Mesendoderm (in vitro differentiated cells): Measurements from ENCODE around the gene ECE1.
A peak's percentile ranks its signal among the peaks of the same experiment; 100 is the strongest.

Source experiments
- DNase-seq: peaks from one replicate; pipeline ENCODE4 v3.0.0; 2013
- H2AK5ac ChIP-seq: 2 replicates; pipeline ENCODE4 v1.6.1; 2013; ENCODE audit warnings: low read length, inconsistent platforms
- H2BK120ac ChIP-seq: 2 replicates; pipeline ENCODE4 v1.6.1; 2013; ENCODE audit warnings: low read depth, mild to moderate bottlenecking, low read length, moderate library complexity, mixed read lengths
- H2BK15ac ChIP-seq: replicated peaks from 2 replicates; pipeline ENCODE4 v1.6.1; 2013; ENCODE audit warnings: low read depth, mild to moderate bottlenecking, moderate library complexity
- H2BK5ac ChIP-seq: 2 replicates; pipeline ENCODE4 v1.6.1; 2013; ENCODE audit warnings: low read length, inconsistent platforms
- H3K18ac ChIP-seq: 2 replicates; pipeline ENCODE4 v1.6.1; 2013; ENCODE audit warnings: mild to moderate bottlenecking, low read length, mixed read lengths
- H3K23ac ChIP-seq: one replicate; pipeline ENCODE4 v1.6.1; 2013; ENCODE audit warnings: low read length
- H3K27ac ChIP-seq: 2 replicates; pipeline ENCODE4 v1.5.1; 2013; ENCODE audit warnings: low read depth, mild to moderate bottlenecking, inconsistent platforms, low read length, moderate library complexity
- H3K27me3 ChIP-seq: 2 replicates; pipeline ENCODE4 v1.6.1; 2013; ENCODE audit warnings: low read length, control low read depth, mild to moderate bottlenecking, inconsistent platforms; ENCODE audit not compliant: insufficient read depth, poor library complexity
- H3K36me3 ChIP-seq: 2 replicates; pipeline ENCODE4 v1.6.1; 2013; ENCODE audit warnings: low read length, inconsistent platforms; ENCODE audit not compliant: control insufficient read depth, insufficient read depth
- H3K4ac ChIP-seq: one replicate; pipeline ENCODE4 v1.6.1; 2013; ENCODE audit warnings: low read depth, mild to moderate bottlenecking, low read length, moderate library complexity
- H3K4me1 ChIP-seq: 2 replicates; pipeline ENCODE4 v1.6.1; 2013; ENCODE audit warnings: low read depth, low read length, inconsistent platforms; ENCODE audit not compliant: control insufficient read depth
- H3K4me2 ChIP-seq: 2 replicates; pipeline ENCODE4 v1.6.1; 2013; ENCODE audit warnings: low read length
- H3K4me3 ChIP-seq: 2 replicates; pipeline ENCODE4 v1.5.1; 2013; ENCODE audit warnings: mild to moderate bottlenecking, low read length
- H3K56ac ChIP-seq: one replicate; pipeline ENCODE4 v1.6.1; 2013; ENCODE audit warnings: low read length
- H3K79me1 ChIP-seq: 2 replicates; pipeline ENCODE4 v1.6.1; 2013; ENCODE audit warnings: low read length, inconsistent platforms
- H3K79me2 ChIP-seq: 2 replicates; pipeline ENCODE4 v1.6.1; 2013; ENCODE audit warnings: mild to moderate bottlenecking, low read length; ENCODE audit not compliant: control insufficient read depth, insufficient read depth
- H3K9ac ChIP-seq: 2 replicates; pipeline ENCODE4 v1.6.1; 2013; ENCODE audit warnings: low read length, inconsistent platforms
- H4K5ac ChIP-seq: one replicate; pipeline ENCODE4 v1.6.1; 2013; ENCODE audit warnings: low read length
- H4K8ac ChIP-seq: one replicate; pipeline ENCODE4 v1.6.1; 2013; ENCODE audit warnings: low read depth, mild to moderate bottlenecking, control low read depth, low read length, moderate library complexity
- WGBS: extraction: QIAGEN DNeasy Blood & Tissue Kit; methylation state at CpG from one replicate; pipeline ENCODE4 v1.1.7; 2013; ENCODE audit warnings: low lambda C conversion rate, missing lambda C conversion rate; ENCODE audit not compliant: insufficient coverage; ENCODE audit errors: extremely low coverage; 5-methylcytosine and 5-hydroxymethylcytosine counted together

Gene ECE1

DNA sequence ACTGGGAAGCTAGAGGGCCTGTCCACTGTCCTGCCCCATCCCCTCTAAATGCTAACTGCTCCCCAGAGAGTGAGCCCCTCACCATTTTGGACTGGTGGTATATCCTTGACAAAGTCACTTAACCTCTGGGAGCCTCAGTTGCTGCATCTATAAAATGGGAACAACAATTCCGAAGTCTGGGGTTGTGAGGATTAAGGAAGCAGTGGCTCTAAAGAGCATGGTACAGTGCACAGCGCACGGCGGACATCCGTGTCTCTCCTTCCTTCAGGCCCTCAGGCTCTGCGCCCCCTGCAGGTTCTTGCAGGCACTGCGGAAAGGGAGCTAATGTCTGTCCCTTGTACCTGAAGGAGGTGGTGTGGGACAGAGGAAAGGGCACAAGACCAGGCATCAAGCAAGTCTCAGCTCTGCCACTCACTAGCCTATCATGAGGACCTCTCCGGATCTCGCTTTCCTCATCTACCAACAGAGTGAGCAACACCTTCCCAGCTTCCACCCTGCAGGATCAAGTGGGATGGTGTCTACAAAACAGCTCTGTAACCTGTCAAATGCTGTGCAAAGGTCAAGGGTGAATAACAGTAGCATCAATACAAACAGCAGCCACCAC is 20.1 kb downstream of the ECE1 start:
- Histone ChIP-seq H4K5ac (no peak overlapping the region), H2AK5ac (no peak overlapping the region), H3K4me3 (no peak overlapping the region), H3K79me1 (no peaks in the 10 kb centered on the region), H3K23ac (no peak overlapping the region), H2BK120ac (no peak overlapping the region), H3K18ac (no peak overlapping the region), H3K56ac (no peak overlapping the region), H3K79me2 (no peaks in the 10 kb centered on the region), H2BK5ac (no peak overlapping the region), H4K8ac (no peak overlapping the region), H3K36me3 (peaks cover 3% of the 10 kb centered on the region), H3K4me2 (no peak overlapping the region), H2BK15ac (no peak overlapping the region), H3K4ac (no peak overlapping the region), H3K9ac (no peak overlapping the region), H3K27me3 (no peaks in the 10 kb centered on the region), H3K4me1 (no peaks in the 10 kb centered on the region), H3K27ac (no peak overlapping the region)
- WGBS, result no CpG with 5 or more reads among the region's 9 CpGs
- DNase-seq, result peak; percentile 92

DNA sequence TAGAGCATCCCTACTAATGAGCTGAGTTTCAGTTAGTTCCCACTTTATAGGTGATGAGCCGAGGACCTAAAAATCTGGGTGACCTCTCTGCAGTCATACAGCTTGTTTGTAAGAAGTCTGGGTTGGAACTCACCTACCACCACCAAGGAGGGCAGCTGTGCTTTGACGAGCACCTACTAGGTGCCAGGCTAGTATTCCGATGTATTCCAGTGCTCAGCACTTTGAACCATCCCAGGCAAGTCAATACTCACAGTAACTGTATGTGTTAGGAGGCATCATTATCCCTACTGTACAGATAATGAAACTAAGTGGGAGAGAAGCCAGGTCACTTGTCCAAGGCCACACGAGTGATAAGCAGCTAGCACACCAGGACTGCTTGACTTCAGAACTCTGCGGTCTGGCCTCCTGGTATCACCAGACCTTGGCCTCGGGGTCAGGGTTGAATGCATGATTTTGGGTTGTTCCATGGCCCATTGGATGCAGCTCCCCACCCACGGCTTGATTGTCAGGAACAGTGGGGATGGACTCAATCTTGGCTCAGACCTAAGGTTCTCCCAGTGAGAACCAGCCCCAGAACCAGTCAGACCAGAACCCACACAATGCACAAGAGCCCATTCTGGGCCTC is 20.7 kb downstream of the ECE1 start:
- Histone ChIP-seq H3K4me2 (no peak overlapping the region), H3K4me3 (no peak overlapping the region), H3K27ac (no peak overlapping the region), H2BK5ac (no peak overlapping the region), H3K4me1 (no peaks in the 10 kb centered on the region), H2BK15ac (no peak overlapping the region), H3K27me3 (no peaks in the 10 kb centered on the region), H3K9ac (no peak overlapping the region), H3K79me2 (no peaks in the 10 kb centered on the region), H3K36me3 (peaks cover 3% of the 10 kb centered on the region), H2AK5ac (no peak overlapping the region), H2BK120ac (no peak overlapping the region), H4K8ac (no peak overlapping the region), H4K5ac (no peak overlapping the region), H3K23ac (no peak overlapping the region), H3K56ac (no peak overlapping the region), H3K79me1 (no peaks in the 10 kb centered on the region), H3K18ac (no peak overlapping the region), H3K4ac (no peak overlapping the region)
- WGBS, result no CpG with 5 or more reads among the region's 7 CpGs
- DNase-seq, result no peak

DNA sequence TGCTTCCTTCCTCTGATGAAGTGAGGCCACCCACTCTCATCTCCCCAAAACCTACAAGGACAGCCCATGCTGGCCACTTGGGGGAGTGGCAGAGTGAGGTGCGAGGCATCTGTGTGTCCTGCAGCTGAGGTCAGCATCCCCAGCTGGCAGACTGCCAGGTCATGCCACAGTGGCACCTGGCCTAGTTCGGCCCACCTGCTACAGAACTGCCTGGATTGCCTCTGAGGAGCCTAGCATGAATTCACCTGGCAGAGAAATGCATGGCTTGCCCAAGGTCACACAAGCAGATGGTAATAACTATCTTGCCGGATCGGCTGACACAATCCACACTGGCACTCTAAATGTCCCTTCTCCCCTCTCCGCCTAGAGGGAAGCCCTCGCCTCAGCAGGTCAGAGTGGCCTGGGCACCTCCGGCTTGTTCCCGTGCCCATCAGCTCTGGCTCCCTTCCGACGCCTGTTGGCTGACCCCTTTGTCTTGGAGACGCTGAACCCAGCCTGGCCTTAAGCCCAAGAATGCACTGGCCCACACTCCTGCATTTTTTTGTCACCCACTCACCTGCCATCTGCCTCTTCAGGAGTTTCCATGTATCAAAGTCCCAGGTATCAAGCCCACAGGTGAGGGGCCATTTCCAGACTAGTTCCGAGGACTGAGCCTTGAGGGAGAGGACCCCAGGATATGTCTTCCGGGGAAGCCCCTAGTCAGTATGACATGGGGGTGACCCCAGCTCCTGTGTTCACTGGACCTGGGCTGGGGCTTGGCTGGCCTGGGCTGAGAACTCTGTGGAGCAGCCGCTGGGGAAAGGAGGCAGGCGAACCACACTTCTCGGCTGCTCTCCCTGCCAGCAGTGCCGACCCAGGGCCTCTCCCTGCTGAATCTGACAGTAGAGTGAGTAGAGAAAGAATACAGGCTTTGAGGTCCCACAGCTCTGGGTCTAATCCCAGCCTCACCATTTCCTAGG is 21.7 kb downstream of the ECE1 start:
- Histone ChIP-seq H3K18ac (no peak overlapping the region), H3K4me3 (no peak overlapping the region), H3K4me1 (no peaks in the 10 kb centered on the region), H2BK120ac (no peak overlapping the region), H3K79me1 (no peaks in the 10 kb centered on the region), H4K8ac (no peak overlapping the region), H3K36me3 (peaks cover 3% of the 10 kb centered on the region), H3K56ac (no peak overlapping the region), H2BK5ac (no peak overlapping the region), H2AK5ac (no peak overlapping the region), H3K27me3 (no peaks in the 10 kb centered on the region), H3K9ac (no peak overlapping the region), H3K4me2 (no peak overlapping the region), H3K79me2 (no peaks in the 10 kb centered on the region), H4K5ac (no peak overlapping the region), H2BK15ac (no peak overlapping the region), H3K4ac (no peak overlapping the region), H3K27ac (no peak overlapping the region), H3K23ac (no peak overlapping the region)
- no CpG with 5 or more reads among the region's 17 CpGs for WGBS
- DNase-seq, result no peak

DNA sequence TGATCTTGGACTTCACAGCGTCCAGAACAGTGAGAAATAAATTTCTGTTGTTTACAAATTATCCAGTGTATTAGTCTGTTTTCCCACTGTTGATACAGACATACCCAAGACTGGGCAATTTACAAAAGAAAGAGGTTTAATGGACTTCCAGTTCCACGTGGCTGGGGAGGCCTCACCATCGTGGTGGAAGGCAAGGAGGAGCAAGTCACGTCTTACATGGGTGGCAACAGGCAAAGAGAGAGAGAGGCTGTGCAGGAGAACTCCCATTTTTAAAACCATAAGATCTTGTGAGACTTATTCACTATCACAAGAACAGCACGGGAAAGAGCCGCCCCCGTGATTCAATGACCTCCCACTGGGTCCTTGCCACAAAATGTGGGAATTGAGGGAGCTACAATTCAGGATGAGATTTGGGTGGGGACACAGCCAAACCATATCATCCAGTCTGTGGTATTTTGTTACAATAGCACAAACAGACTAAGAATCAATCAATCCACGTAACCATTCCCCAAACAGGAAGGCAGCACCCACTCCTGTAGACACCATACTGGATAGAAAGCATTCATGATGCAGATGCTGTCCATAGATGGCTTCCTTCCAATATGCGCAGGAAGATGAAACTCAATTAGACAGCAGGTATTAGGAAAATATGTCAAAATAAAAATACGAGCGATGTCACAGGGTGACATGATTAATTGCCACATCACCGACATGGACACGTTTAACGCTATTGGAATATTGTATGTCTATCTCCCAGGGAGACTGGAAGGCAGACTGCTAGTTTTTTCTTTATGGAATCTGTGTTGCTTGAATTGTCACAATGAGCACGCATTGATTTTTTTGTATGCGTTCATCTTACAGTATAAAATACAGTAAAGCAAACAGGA is 22.8 kb downstream of the ECE1 start:
- Histone ChIP-seq H2BK15ac (no peak overlapping the region), H3K4ac (no peak overlapping the region), H3K23ac (no peak overlapping the region), H3K4me1 (peaks cover 2% of the 10 kb centered on the region), H3K79me1 (no peaks in the 10 kb centered on the region), H3K56ac (no peak overlapping the region), H3K4me3 (no peak overlapping the region), H4K5ac (no peak overlapping the region), H3K9ac (no peak overlapping the region), H4K8ac (no peak overlapping the region), H3K27me3 (no peaks in the 10 kb centered on the region), H2BK5ac (no peak overlapping the region), H3K79me2 (no peaks in the 10 kb centered on the region), H3K4me2 (no peak overlapping the region), H3K36me3 (peaks cover 3% of the 10 kb centered on the region), H2AK5ac (no peak overlapping the region), H3K18ac (no peak overlapping the region), H2BK120ac (no peak overlapping the region), H3K27ac (no peak overlapping the region)
- no peak for DNase-seq
- WGBS, result no CpG with 5 or more reads among the region's 16 CpGs

DNA sequence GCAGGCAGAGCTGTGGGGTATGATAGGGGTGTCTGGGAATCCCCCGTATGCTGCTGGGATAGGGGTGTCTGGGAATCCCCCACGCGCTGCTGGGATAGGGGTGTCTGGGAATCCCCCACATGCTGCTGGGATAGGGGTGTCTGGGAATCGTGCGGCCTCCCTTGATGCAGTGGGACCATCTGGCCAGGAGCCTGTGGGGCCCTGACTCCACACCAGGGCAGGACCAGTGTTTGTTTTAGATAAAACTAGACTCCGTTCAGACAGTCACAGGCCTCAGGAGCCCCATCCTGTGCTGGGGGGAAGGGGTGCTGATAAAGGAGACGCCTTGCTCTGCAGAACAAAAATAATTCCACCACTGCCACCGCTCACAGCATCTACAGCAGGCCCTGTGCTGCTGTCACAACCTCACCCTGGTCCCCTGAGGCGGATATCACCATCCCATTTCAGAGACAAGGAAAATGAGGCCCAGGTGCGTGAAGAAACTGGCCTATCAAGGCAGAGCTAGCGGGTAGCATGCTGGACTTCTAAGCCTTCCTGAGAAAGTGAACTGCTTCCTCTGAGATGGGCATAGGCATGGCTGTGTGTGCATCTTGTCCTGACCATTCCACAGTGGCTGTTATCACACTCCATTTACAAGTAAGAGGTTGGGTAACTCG is 24.0 kb downstream of the ECE1 start:
- H3K27me3 ChIP-seq, result no peaks in the 10 kb centered on the region
- H3K4me3 ChIP-seq, result no peak overlapping the region
- H4K8ac ChIP-seq, result no peak overlapping the region
- H2BK5ac ChIP-seq, result no peak overlapping the region
- no peak overlapping the region for H2BK15ac ChIP-seq
- no peak overlapping the region for H2AK5ac ChIP-seq
- no peak overlapping the region for H4K5ac ChIP-seq
- no peaks in the 10 kb centered on the region for H3K79me2 ChIP-seq
- no peak overlapping the region for H3K56ac ChIP-seq
- H3K18ac ChIP-seq, result no peak overlapping the region
- H3K4me1 ChIP-seq, result peaks cover 10% of the 10 kb centered on the region
- no peak overlapping the region for H2BK120ac ChIP-seq
- no peak overlapping the region for H3K23ac ChIP-seq
- no peaks in the 10 kb centered on the region for H3K79me1 ChIP-seq
- no peak overlapping the region for H3K9ac ChIP-seq
- WGBS, result no CpG with 5 or more reads among the region's 12 CpGs
- no peak overlapping the region for H3K4ac ChIP-seq
- no peak overlapping the region for H3K27ac ChIP-seq
- no peak for DNase-seq
- no peak overlapping the region for H3K4me2 ChIP-seq
- H3K36me3 ChIP-seq, result peaks cover 1% of the 10 kb centered on the region
